GM10266 (cell line): Measurements from ENCODE around the gene NLRC5.
"Not testable (repeated sequence)": the region's sequence is repeated elsewhere in the genome, so short reads cannot be mapped to it uniquely, and the experiment has no call there.

Experiments used
- DNase-seq: peaks from one replicate; pipeline ENCODE4 v3.0.0; 2012; ENCODE audit errors: extremely low spot score
- CTCF ChIP-seq: IDR thresholded peaks from 2 replicates; pipeline ENCODE4 v1.5.1; 2012; ENCODE audit warnings: mild to moderate bottlenecking, low read depth; ENCODE audit not compliant: control insufficient read depth, insufficient read depth; ENCODE audit errors: missing control alignments

Gene NLRC5

DNA sequence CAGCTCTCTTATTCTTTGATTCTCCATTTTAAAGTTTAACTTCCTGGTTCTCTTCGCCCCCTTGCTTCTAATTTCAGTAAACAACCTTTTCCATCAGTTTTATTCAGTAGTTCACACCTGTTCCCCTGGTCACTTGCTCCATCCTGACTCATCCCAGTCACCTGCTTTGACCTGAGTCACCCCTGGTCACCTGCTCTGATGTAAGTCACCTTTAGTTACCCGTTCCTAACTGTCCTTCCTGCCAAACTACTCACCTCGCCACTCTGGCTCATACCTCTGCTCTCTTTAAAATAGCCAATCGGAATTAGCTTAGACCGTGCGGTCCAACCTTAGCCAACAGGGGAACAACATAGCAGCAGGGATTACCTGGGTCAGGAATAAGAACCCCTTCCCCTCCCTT lies 4.7 kb upstream of the NLRC5 start:
- no peak for DNase-seq
- TF ChIP-seq CTCF: no peak

DNA sequence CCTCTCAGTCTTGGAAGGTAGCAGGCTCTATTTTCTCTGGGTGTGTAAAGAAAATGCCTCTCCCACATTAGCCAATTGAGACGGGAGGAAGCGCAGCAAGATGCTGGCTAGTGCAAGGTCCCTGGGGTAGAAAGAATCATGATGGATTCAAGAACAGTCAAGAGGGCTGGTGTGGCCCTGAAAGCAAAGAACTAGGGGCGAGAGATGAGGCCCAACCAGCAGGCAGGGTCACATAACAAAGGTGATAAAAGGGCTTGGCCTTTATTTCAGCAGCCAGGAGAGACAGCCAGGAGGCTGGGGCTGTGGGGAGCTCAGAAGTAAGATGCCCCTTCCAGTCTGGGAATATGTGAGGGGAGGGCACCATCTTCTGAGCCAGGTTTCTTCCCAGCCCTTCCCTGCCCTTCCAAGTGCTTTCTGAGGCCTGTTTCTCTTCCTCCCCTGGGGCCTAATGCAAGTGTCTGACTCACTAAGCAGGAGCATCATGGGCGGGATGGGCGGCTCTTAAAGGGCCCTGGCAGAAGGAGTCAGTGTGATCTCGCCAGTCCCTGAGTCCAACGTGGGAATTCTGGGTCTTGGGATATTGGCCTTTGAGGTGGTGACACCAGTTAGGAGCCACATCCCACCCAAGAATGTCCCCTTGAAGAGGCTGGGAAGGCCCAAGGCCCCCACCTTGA lies 3.9 kb upstream of the NLRC5 start:
- no peak for DNase-seq
- TF ChIP-seq CTCF: no peak

- no peak for TF ChIP-seq CTCF
- no peak for DNase-seq
Observed at GRCh38 chr16:56985962-56986360, 3.4 kb upstream of the NLRC5 start.

DNA sequence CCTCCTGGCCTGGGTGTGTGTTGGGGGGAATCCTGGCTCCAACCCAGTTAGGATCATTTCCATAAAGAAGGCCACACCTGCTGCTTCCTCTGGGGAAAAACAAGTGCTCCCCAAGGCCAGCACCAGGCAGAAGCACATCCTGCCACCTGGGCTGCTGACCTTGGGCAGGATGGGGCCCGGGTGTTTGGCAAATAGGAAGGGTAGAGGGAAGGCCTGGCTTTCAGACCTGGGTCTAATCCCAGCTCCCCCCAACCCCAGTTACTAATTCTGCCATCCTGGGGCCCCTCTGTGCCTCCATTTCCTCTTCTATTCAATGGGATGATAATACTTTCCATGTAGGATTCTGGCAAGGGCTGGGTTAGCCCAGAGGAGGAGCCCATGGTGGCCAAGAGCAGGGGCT lies 3.0 kb upstream of the NLRC5 start:
- TF ChIP-seq CTCF: no peak
- DNase-seq: no peak

DNA sequence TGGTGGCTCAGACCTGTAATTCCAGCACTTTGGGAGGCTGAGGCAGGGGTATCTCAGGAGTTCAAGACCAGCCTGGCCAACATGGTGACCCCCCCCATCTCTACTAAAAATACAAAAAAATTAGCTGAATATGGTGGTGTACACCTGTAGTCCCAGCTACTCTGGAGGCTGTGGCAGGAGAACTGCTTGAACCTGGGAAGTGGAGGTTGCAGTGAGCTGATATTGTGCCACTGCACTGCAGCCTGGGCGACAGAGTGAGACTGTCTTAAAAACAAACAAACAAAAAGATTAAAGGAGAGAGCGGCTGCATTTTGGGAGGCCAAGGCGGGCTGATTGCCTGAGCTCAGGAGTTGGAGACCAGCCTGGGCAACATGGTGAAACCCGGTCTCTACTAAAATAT lies 2.4 kb upstream of the NLRC5 start:
- not testable (repeated sequence) for DNase-seq

DNA sequence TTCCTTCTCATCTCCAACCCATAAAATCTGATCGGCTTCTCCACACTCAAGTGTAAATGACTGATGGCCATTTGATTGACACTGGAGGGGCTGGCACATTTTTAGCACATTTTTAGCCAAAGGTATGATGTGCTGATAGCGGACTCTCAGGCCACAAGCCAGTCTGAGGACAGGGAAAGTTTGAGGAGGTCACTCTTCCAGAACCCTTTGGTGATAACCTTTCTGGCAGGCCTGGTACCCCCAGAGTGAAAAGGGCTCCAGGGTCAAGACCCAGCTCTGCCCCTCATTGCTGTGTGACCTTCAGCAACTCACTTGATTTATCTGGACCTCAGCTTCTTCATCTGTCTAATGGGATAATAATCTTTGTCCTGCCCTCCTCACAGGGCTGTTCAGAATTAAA lies 1.7 kb upstream of the NLRC5 start:
- no peak for TF ChIP-seq CTCF
- no peak for DNase-seq

GRCh38 chr16:56988161-56988947 lies 1.0 kb upstream of the NLRC5 start:
- no peak for TF ChIP-seq CTCF
- DNase-seq: no peak
